Stimulated activated CD8-positive, alpha-beta memory T cell treated with anti-CD3 and anti-CD28 coated beads, Interleukin-2, amount 100 ng/mL, for 1 hour (primary cell): ENCODE measurements around the gene PSMC5.
"Not testable (repeated sequence)": the region's sequence is repeated elsewhere in the genome, so short reads cannot be mapped to it uniquely, and the experiment has no call there.

Source experiments
- DNase-seq, 2 donors: peaks; one replicate each; pipeline ENCODE4 v3.0.0-alpha.2; 2020; ENCODE audit warnings: low read depth in 2 of 2

PSMC5 gene

DNA sequence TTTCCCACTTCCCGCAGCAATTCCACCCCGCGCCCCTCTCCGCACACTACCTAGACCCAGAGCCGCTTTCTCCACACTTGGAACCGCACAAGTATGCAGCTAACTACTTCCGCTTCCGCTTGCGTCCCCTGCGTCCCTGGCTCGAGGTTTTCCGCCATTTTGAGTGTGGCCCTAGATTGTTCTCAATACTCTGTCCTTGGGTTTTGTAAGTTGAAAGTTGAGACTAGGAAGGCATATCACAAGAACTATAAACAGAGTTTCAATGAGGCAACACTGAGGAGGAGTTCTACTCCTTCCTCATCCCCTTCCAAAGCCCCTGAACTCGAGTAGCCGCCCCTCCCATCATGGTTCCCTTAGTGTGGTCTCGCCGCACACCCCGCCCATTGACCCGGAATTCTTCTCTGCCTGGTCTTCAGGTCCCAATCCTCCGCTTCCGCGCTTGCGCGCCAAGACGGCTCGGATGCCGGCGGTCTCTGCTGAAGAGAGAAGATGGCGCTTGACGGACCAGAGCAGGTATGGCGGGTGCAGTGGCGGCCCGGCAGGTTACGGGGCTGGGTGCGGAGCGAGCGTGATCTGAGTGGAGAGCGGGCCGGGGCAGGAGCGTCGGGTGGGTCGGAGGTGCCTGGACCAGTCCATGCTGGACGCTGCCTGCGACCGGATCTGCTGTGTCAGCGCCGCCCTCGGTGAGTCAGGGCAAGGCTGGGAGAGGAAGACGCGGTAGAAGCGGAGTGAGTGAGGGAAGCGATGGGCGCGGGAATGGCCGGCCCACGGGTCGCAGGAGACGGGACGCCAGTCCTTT, at the start of gene PSMC5, which contains the start of gene FTSJ3:
Gene PSMC5, plus strand, starts transcription at position 430 of the 799 bp plus-strand sequence. Its CDS starts 60 bp downstream, at position 490.
Gene FTSJ3, minus strand, starts transcription at position 662 of the 799 bp plus-strand sequence. CDS start 761 bp downstream, outside the sequence.
- DNase-seq = peak; percentile 86 to 92

DNA sequence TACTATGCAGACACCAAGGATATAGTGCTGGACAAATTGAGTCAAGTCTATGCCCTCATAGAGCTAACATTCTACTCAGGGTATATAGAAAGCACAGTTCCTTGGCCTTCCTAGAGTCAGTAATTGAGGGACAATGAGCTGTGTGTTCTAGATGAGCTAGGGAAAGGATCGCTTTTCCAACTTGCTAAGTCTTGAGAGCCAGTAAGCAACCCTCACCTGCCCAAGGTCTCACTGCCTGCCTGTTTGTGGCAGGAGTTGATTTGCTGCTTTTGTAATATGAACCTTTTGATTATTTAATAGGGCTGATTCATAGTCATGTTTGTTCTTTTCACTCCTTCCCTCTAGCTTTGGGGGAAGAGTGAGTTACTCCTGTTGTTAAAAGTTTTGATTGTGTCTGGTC, 46.7 kb upstream of the PSMC5 start:
- no peak for DNase-seq

DNA sequence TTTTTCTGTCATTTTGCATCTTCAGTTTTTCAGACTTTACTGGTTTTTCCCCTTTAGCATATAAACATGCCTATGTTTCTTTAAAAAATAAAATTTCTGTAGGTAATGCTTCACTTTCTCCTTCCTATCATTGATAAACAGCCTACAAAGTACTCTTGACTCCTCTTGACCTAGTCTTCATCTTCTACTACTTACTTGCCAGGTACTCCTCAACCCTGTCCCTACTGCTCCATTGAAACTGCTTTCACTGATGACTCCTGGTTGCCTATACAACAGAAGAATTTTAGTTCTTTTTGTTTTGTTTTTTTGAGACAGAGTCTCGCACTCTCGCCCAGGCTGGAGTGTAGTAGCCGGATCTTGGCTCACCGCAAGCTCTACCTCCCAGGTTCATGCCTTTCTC, 46.3 kb upstream of the PSMC5 start:
- no peak for DNase-seq

DNA sequence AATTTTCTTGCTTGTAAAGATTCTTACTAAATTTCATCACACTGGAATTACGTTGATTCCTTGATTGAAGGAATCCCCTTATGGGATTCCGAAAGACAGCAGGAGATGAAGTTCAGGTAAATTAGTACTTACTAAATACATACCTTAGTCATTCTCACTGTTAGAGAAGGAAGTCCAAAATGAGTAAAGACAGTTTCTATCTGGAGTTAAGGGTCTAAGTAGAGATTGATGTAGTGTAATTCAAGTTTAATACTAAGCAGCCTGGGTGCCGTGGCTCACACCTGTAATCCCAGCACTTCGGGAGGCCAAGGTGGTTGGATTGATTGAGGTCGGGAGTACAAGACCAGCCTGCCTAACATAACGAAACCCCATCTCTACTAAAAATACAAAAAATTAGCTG, 43.7 kb upstream of the PSMC5 start:
- DNase-seq = no peak

DNA sequence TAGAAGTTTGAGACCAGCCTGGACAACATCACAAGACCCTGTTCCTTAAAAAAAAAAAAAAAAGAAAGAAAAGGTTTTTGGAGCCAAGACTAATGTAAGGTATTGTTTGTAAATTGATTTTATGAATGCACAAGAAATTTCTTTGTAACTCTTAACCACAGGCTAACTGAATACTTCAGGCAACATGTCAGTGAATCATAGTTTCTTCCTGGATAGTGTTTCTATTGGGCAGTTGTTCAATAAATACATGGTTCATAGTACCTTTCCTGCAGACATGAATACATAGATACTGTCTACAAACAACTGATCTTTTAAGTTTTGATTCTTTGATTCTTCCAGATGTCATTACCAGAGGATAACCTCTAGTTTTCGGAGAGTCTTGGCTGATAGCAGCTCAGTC, 41.7 kb upstream of the PSMC5 start:
- no peak for DNase-seq

DNA sequence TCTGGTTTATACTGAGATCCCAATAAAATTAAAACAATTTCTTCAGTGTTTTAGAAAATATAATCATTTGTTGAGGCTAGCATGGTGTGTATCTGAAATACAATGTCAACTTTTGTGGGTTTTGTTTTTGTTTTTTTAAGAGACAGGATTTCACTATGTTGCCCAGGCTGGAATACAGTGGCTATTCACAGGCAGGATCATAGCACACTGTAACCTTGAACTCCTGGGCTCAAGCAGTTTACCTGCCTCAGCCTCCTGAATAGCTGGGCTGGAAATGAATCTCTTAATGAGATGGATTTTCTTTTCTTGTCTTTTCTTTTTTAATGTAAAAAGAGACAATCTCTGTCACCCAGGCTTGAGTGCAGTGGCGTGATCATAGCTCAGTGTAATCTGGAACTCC, 41.1 kb upstream of the PSMC5 start:
- no peak for DNase-seq

DNA sequence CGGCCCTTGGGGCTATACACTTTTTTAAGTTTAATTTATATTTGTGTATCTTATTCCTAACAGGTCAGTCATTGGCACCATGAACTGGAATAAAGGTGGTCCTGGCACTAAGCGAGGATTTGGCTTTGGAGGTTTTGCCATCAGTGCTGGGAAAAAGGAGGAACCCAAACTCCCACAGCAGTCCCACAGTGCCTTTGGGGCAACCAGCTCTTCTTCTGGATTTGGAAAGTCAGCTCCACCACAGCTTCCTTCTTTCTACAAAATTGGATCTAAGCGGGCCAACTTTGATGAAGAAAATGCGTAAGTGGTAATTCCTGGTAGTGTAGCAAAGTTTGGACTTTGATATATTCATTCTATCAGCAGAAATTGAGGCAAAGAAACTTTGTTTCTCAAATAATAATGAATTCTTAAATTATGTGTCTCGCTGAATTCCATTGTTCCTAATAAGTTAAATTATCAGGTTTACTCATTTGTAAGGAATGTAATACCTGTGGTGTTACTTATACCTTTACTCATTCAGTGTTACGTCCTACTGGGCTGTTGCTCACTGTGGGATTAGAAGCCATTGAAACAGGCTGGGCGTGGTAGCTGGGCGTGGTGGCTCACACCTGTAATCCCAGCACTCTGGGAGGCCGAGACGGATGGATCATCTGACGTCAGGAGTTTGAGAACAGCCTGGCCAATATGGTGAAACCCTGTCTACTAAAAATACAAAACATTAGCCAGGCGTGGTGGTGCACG, 40.1 kb upstream of the PSMC5 start:
- no peak for DNase-seq

DNA sequence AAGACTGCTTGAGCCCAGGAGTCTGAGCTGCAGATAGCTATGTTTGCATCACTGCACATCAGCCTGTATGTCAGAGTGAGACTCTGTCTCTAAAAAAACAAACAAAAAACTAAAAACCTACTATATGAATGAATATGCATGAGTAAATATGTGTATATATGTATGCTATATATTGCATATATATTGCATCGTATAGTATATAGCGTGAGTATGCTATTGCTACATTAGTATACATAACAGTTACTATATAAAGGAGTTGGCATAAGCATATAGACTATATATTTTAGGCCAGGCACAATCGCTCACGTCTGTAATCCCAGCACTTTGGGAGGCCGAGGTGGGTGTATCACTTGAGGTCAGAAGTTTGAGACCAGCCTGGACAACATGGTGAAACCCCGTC, 37.2 kb upstream of the PSMC5 start:
- DNase-seq = no peak

DNA sequence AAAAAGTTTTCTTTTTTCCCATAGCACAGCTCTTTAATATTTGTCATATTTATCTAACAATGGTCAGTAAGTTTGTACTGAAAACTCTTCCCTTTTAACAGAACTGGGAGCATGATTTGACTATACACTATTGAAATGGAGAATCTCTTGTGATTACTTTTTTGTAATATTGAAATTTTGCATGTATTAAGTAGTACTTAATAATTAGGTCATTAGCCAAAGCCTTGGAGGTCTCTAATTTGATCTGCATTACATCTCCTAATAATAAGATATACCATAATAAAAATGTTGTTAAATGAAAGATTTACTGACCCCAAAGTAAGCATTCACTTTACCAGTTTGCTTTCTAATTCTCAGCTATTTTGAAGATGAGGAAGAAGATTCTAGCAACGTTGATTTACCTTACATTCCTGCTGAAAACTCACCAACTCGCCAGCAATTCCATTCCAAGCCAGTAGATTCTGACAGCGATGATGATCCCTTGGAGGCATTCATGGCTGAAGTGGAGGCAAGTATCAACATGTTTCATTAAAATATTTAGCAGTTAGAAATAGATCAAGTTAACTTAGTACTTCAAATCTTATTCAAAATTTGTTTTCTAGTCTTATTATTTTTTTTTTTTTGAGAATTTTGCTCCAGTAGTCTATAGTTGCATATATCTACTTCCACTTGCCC, 35.0 kb upstream of the PSMC5 start:
- DNase-seq = no peak

DNA sequence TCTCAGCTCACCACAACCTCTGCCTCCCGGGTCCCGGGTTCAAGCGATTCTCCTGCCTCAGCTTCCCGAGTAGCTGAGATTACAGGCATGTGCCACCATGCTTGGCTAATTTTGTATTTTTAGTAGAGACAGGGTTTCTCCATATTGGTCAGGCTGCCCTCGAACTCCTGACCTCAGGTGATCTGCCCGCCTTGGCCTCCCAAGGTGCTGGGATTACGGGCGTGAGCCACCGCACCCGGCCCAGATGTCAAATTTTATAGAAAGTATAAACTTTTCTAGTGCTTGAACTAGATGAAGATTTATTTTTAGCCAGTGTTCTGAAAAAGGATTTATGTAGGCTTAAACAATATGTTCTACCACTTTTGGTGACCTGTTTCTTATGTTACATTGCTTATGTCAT, 30.9 kb upstream of the PSMC5 start:
- DNase-seq = not testable (repeated sequence)

DNA sequence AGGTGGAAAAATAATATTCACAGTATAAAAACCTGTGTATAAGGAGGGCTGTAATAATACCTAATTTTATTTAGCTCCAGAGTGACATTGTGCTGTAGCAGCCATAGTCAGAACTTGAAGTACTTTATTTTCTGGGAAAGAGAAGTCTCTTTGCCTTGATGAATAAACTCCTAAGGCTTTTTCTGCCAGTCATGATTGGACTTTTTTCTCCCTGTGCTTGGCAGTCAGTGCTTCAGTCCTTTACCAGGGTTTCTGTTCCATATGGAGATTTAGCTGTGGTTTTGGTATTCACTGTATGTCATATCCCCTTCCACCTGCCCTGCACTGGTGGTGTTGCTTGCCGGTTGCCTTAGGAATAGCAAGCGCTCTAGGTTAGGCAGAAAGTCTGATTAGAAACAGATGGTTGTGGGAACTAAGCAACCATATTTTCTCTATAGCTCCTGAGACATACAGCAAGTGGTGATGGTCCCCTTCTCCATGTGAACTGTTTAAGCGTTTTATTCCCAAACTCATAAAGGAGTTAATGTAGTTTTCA, 28.6 kb upstream of the PSMC5 start:
- DNase-seq = no peak

DNA sequence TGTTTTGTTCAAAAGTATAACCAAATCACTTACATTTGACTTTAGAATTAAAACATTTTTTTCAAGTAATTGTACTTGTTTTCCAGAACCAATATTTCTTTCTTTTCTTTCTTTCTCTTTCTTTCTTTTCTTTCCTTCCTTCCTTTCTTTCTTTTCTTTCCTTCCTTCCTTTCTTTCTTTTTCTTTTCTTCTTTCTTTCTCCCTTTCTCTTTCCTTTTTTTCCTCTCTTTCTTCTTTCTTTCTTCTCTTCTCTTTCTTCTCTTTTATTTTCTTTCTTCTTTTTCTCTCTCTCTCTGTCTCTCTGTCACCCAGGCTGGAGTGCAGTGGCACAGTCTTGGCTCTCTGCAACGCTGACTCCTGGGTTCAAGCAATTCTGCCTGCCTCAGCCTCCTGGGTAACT, 26.4 kb upstream of the PSMC5 start:
- no peak for DNase-seq

DNA sequence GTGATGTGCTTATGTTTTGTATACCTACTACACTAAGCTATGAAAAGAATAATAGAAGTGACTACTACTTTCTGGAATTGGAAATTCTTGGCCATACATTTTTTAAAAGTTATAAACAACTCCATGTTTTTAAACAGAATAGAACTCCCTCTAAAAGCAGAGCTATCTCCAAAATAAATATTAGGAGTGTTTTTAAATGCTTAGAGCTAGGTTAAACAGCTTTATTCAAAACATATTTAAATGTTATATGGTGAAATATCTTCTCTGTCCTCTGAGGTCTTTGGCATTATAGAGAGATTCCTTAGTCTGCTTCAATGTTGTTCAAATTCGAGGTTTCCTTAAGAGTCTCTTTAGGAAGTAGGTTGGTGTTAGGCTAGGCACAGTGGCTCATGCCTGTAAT, 22.9 kb upstream of the PSMC5 start:
- DNase-seq = no peak

DNA sequence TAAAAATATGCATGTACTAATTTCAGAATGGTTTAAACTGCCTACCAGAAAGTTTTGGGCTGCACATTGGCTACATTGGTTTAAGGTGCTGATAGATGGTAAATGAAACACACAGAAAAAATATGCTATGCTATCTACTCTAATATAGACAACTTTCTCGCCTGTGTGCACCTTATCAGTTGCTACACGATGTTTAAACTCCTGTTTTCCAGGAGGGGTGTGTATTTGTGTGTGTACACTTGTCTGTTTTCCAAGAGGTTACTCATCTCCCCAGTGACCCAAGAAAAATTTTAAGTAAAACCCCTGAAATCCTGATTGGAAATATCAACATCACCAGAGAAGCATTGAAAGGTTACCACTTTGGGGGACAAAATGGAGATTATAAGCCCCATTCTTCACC, 21.6 kb upstream of the PSMC5 start:
- no peak for DNase-seq

DNA sequence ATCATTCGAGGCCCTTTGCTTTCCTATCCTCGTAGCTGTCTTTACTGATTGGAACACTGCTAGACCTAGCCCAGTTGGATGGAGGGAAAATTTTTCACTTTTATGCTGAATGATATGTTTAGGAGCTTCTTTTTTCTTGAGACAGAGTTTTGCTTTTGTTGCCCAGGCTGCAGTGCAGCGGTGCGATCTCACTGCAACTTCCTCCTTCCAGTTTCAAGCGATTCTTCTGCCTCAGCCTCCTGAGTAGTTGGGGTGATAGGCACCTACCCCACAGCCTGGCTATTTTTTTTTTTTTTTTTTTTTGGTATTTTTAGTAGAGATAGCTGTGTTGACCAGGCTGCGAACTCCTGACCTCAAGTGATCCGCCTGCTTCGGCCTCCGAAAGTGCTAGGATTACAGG, 17.3 kb upstream of the PSMC5 start:
- no peak for DNase-seq

DNA sequence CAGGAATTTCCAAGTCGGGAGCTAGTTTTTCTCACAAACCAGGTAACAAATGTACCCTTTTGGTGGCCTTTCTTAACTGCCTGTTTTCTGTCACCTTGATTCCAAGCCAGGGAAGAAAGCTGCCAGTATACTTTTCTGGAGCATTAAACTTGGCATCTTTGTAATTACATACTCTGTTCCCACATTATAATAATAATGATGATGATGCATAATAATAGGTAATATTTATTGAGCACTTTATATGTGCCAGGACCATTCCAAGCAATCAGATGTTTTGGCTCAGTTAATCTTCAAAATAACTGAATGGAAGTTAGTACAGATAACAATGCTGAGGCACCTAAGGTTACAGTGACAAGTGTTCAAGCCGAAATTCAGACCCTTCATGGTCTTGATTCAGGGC, 11.1 kb upstream of the PSMC5 start:
- no peak for DNase-seq

DNA sequence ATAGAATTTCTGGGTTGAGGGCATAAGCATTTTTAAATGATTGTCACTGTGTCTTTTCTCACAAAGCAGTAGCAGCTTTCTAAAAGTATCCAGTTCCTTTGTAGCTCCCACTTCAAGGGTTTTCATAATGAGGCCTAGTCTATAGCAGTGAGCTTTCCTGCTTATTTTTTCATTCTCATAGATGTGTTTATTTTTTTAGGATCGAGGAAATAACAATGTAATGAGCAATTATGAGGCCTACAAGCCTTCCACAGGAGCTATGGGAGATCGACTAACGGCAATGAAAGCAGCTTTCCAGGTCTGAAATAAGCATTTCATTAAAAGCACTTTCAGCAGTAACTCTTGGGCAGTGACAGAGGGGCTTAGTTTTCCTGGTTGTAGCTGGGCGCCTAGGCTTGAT, 10.6 kb upstream of the PSMC5 start:
- no peak for DNase-seq

DNA sequence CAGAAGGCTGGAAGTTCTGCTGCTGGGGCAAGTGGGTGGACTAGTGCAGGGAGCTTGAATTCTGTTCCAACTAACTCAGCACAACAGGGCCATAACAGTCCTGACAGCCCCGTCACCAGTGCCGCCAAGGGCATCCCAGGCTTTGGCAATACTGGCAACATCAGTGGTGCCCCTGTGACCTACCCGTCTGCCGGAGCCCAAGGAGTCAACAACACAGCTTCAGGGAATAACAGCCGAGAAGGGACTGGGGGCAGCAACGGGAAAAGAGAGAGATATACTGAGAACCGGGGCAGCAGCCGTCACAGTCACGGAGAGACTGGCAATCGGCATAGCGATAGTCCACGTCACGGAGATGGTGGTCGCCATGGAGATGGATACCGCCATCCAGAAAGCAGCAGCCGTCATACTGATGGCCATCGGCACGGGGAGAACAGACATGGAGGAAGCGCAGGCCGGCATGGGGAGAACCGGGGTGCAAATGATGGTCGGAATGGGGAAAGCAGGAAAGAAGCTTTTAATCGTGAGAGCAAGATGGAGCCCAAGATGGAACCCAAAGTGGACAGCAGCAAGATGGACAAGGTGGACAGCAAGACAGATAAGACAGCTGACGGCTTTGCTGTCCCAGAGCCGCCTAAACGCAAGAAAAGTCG, 9.4 kb upstream of the PSMC5 start:
- no peak for DNase-seq

DNA sequence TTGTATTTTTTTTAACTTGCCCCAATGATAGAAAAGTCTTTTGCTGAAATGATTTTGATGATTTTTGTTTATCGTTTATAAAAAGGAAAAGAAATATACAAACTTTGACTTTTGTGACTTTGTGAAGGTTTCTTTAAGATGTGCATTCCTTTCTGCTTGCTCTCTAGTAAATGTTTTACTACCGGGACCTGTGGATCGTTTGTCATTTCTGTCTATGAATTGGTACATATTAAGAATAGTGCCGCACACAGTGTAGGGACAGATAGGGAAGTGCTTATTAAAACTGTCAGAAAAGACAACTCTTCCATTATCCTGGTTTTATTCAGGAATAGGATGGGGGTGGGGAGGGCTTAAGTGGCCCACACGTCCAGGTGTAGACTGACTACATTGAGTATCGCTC, 8.1 kb upstream of the PSMC5 start:
- DNase-seq = no peak

DNA sequence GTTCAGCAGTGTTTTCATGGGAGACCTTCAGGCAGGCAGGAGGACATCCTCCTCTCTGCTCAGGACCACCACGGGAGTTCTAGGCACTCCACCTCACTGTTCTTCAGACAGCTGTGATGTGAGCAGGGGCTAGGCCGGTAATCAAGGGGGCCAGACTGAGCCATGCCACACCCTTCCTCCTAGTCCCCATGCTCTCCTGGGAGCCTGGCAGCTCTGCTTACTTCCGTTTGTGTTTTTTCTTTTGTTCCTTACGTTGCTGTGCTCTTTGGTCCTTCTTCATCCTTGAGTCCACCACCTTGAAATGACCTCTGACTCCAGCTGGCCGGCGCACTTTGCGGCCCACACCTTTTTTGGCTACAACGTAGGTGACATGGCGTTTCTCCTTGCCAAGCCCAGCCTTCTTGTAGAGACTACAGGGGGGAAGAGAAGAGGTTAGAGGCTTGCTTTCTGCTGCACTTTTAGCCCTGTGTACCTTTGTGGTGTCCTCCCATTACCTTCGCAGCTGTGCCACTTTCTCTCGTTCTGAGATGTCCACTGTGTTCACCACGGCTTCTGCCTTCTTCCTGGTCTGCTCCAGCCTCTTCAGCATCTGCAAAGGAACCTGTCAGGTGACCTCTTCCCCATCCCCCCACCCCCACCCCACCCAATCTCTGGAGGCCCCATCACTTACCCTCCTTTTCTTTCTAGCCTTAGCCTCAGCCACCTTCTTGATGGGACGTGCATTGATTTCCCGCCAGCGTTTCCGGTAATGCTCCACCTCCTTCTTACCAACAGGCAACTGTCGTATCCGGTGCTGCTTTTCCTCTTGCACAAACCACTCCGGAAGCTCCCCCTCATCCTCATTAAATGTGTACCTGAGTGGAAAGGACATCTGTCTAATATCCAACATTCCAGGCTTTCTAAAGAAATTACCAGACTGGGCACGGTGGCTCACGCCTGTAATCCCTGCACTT, 7.4 kb upstream of the PSMC5 start:
- DNase-seq = no peak
